SJCRH30 (cell line): Measurements from ENCODE around the gene S100A9. TPM values are rescaled to one million over a fixed set of nuclear protein-coding genes. Genes with fewer than 3 reads are reported as not detected.
"Not testable (repeated sequence)": the region's sequence is repeated elsewhere in the genome, so short reads cannot be mapped to it uniquely, and the experiment has no call there.

ENCODE experiments used
- DNase-seq, 2 experiments: peaks; one replicate each; pipeline ENCODE4 v3.0.0-alpha.2; 2015 to 2020
- H3K27ac ChIP-seq: fragments of 250-450 bp; sonication (Bioruptor Pico); 2 replicates; pipeline ENCODE4 v1.5.1; 2020; ENCODE audit warnings: mild to moderate bottlenecking, moderate library complexity
- H3K27me3 ChIP-seq: fragments of 250-450 bp; sonication (Bioruptor Pico); 2 replicates; pipeline ENCODE4 v1.5.1; 2020; ENCODE audit warnings: mild to moderate bottlenecking, moderate library complexity
- H3K36me3 ChIP-seq: fragments of 250-450 bp; sonication (Bioruptor Pico); 2 replicates; pipeline ENCODE4 v1.5.1; 2020; ENCODE audit warnings: mild to moderate bottlenecking, moderate library complexity
- H3K4me1 ChIP-seq: fragments of 250-450 bp; sonication (Bioruptor Pico); 2 replicates; pipeline ENCODE4 v1.5.1; 2020; ENCODE audit warnings: mild to moderate bottlenecking, moderate library complexity
- H3K4me3 ChIP-seq: fragments of 250-450 bp; sonication (Bioruptor Pico); 2 replicates; pipeline ENCODE4 v1.5.1; 2020; ENCODE audit warnings: mild to moderate bottlenecking, moderate library complexity
- H3K9me3 ChIP-seq: fragments of 250-450 bp; sonication (Bioruptor Pico); replicated peaks from 2 replicates; pipeline ENCODE4 v1.5.1; 2020; ENCODE audit warnings: mild to moderate bottlenecking, moderate library complexity
- total RNA-seq: library from RNA; depleted of rRNA; stranded (reverse); fragments of >200 nt; shearing (Covaris generic); gene quantifications from 2 replicates; pipeline ENCODE4 v1.2.3, GENCODE V29; 2014

Gene S100A9
- total RNA-seq, 1 experiment from 2014 or later = not detected

DNA sequence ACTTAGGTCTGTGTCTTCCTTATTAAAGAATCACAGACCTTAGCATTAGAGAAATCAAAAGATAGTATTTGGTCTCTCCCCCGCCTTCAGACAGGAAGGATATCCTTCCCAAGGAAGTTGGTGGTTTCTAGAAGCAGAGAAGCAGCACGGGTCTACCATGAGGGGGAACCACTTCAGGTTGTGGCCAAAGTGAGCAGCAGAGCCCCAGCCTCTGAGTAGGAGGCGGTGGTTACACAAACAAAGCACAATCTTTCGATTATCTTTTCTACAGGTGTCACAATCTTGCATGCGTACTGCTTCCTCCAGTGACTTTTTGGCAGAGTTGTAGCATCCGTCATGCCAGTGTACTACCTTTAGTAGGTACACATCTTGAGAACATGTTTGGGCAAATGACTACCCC lies 17.9 kb upstream of the S100A9 start:
- Histone ChIP-seq H3K4me1 (no peaks in the 10 kb centered on the region), H3K27me3 (0 out of 2 replicates have a peak, but pooled peaks cover 6% of the 10 kb centered on the region), H3K9me3 (no peaks in the 10 kb centered on the region), H3K36me3 (no peaks in the 10 kb centered on the region), H3K4me3 (no peak overlapping the region), H3K27ac (no peak overlapping the region)
- no peak for DNase-seq

DNA sequence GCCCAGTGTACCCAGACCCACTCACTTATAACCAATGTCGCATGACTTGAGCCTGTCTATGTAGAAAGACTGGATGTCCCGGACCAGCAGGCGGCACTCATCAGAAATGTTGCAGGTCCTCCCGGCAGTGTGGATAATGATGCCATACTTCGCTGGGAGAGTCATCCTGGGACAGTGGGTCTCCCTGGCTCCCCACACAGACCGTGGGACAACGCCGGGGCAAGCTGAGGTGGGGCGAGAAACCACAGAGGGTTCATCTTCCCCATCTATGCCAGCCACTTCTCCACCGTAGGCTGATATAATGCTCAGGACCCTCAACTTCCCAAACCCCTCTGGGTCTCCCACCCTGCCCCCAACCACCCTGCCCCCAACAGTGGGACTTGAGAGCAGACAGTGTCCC lies 17.3 kb upstream of the S100A9 start:
- Histone ChIP-seq H3K27ac (no peak overlapping the region), H3K9me3 (no peaks in the 10 kb centered on the region), H3K36me3 (no peaks in the 10 kb centered on the region), H3K4me1 (no peaks in the 10 kb centered on the region), H3K4me3 (no peak overlapping the region), H3K27me3 (0 out of 2 replicates have a peak, but pooled peaks cover 6% of the 10 kb centered on the region)
- no peak for DNase-seq

DNA sequence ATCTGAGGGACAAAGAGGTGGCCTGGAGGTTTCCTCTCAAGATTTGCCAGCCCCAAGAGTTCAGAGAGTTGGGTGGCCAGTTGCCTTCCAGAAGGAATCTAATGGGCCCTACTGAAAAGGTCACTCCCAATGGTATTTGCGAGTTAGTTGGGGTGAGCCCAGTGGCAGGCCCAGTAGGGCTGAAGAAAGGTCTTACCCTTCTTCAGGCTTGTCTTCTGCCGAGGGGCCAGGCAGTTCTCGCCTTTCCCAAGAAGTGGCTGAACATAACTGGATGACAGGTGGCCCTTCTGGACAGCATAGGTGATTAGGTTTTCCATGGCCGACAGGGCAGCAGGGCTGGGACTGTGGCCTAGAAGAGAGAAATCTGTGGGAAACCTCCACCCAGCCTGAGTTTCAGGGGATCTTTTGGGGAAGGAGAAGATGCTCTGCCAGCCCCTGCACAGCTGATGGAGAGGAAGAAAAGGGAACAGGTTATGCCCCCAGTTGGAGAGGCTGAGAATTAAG lies 16.2 kb upstream of the S100A9 start:
- Histone ChIP-seq H3K4me1 (no peaks in the 10 kb centered on the region), H3K27ac (no peak overlapping the region), H3K4me3 (no peak overlapping the region), H3K9me3 (no peaks in the 10 kb centered on the region), H3K36me3 (no peaks in the 10 kb centered on the region), H3K27me3 (peaks cover 8% of the 10 kb centered on the region; the same call in 1 of the 2 replicates)
- DNase-seq = no peak

DNA sequence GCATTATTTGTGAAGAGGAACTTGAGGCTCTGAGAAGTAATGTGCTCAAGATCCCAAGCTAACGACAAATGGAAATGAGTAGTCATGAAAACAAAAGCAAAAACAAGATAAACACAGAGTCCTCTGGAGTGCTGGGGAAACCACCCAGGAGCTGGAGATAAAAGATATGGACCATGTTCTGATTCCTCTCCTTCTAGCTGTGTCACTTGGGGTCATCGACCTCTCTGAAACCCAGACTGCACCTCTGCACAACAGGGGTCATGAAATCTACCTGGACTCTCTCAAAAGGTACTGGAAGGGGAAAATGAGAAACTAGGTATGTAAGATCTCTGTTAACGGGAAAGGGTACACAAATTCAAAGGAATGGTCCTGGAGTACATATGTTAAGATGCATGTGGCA lies 15.5 kb upstream of the S100A9 start:
- no peak for DNase-seq
- Histone ChIP-seq H3K9me3 (no peaks in the 10 kb centered on the region), H3K36me3 (no peaks in the 10 kb centered on the region), H3K27ac (no peak overlapping the region), H3K4me1 (no peaks in the 10 kb centered on the region), H3K27me3 (peaks cover 11% of the 10 kb centered on the region; the same call in 1 of the 2 replicates), H3K4me3 (no peak overlapping the region)

DNA sequence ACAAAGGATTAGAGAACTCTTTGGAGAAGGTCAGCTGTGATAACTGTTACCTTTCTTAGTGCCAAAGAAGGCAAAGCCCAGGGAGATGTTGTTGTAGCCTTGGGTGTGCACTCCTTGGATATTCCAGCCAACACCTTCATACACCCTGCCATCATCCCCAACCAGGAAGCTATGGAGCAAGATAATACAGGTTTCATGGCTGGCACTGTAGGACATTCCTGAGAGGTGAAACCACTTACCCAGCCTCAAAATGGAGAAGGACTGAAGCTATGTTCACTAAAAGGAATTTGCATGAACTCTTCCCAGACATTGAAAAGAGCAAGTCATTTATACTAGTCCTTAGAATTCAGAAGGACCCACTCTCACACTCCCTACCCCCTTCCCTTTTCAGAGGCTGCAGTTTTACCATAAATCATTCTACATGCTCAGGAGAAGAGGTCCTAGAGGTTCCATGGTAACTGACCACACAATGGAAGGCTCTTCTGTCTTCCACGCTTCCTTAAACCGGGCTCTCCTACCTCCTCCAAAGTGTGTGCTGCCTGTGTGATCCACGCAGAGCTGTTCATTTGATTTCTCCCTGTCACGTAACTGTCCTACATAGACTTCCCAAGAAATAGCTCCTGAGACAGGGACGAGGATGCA lies 14.5 kb upstream of the S100A9 start:
- no peak overlapping the region for H3K4me3 ChIP-seq
- no peak overlapping the region for H3K27ac ChIP-seq
- no peaks in the 10 kb centered on the region for H3K36me3 ChIP-seq
- peaks cover 11% of the 10 kb centered on the region; the same call in 1 of the 2 replicates for H3K27me3 ChIP-seq
- no peak for DNase-seq
- H3K9me3 ChIP-seq = no peaks in the 10 kb centered on the region
- H3K4me1 ChIP-seq = no peaks in the 10 kb centered on the region

DNA sequence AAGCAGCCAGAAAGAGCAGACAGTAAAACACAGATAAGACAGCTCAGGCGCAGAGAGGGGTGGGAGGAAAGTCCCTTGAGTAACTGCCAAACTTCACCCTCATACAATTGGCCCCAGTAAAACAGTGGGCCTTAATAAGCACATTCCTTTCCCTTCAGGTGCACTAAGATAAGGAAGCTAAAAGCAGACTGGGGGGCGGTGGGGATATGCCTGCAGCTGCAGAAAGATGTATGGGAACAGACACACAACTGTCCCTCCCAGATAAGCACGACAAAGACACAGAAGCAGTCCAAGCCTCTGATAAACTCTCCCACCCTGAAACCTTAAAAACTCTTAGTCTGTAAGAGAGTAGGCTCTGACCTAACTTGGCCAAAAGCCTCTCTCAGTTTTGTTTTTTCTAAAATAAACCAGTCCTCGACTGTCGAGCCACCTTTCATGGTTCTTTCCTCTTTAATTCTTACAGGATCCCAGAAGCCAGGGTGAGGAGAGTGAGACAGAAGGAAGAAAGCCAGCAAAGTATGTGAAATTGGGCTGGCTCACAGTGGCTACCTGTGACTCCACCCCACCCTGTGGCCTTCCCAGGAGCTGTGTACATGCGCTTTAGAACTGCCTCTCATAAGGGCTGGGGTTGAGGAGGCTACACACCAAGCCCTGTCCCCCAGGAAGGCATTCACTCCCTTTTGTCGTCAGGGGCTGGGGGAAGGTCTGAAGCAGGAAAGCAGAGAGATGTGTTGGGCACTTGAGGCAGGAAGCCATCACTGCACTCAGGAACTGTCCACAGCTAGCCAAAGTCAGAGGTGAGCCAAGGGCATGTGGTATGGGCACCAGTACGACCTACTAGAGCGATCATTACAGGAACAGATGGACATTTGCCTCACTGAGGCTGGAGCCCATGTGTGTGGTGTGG lies 13.6 kb upstream of the S100A9 start:
- Histone ChIP-seq H3K36me3 (no peaks in the 10 kb centered on the region), H3K4me3 (no peak overlapping the region), H3K27me3 (peaks cover 9% of the 10 kb centered on the region; the same call in 1 of the 2 replicates), H3K9me3 (no peaks in the 10 kb centered on the region), H3K4me1 (no peaks in the 10 kb centered on the region), H3K27ac (no peak overlapping the region)
- no peak for DNase-seq

DNA sequence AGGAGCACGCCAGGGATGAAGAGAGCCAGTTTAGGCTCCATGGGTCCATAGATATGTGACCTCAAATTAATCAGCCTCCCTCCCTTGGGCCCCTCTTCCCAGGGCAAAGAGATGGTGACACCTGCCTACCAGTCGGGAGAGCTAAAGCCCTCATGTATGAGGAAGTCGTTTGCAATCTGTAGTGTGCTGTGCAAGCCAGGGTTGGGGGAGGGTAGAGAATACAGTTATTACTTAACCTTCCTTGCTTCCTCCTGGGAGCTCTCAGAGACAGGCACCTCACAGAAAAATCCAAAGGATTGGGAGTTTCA lies 13.0 kb upstream of the S100A9 start:
- Histone ChIP-seq H3K27me3 (peaks cover 8% of the 10 kb centered on the region; the same call in 1 of the 2 replicates), H3K9me3 (no peaks in the 10 kb centered on the region), H3K36me3 (no peaks in the 10 kb centered on the region), H3K4me1 (no peaks in the 10 kb centered on the region), H3K27ac (no peak overlapping the region), H3K4me3 (no peak overlapping the region)
- DNase-seq = no peak

DNA sequence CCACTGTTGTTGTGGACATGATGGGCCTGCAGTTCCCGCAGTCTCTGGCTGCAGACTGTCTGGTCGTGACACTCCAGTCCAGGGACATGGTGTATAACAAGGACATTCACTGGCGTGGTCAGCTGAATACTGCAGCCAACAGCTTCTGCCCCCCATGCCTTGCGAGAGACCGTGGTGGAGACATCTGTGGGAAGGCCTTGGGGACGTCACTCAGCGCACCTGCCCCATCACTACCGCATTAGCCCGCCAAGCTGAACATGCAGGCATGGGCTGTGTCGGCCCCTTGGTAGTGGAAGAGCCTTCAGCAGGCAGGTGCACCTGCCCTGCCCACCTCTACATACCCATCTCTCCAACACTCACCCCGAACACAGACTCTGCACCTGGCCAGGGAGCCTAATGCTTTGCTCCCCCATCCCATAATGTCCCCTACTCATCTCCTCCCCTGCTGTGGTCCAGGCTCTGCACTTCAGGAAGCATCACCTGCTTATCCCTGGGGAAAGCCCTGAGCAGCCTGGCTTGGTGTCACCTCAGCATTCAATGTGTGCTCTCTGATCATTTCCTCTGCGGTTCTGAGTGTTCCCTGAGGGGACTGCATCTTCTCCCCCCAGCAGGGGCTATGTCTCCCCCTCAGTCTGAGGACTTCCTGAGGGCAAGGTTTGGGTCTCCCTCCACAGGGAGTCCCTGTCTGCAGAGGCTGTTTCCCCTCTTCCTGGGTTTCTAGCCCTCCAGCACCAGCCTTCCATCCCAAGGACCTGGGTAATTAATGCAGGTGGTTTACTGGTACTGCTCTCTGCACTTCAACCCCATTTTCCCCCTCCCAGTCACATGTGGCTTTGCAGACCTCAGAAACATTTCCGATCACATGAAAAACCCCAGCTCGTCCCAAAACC lies 12.2 kb upstream of the S100A9 start:
- Histone ChIP-seq H3K27me3 (peaks cover 8% of the 10 kb centered on the region; the same call in 1 of the 2 replicates), H3K27ac (no peak overlapping the region)
- no peak for DNase-seq

DNA sequence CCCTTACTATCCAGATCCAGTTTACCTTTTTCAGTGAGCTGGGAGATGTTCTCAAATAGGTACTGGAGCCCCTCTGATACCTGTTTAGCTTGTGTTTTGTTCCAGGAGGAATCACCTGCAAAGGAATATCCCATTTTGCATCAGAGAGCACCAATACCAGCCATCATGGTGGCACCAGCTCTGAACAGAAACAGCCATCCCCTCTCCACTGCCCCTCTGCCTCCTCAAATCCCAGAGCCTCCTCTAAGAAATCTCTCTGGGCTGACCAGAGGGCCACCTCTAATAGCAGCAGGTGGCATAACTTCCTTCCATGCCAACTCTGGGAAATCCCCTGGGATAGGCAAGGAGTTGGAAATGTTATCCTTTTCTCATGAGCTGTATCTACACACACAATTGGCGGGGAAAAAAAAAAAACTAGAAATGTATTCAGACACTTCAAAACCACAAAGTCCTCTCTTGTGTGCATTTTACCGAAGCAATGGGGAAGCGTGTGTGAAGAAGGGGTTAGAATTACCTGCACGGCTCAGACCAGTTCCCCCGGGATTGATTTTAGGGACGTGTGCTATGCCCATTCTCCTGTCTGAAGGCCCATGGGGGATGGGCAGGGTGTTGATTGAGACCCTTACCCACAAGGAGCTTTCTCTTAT lies 11.5 kb upstream of the S100A9 start:
- Histone ChIP-seq H3K36me3 (no peaks in the 10 kb centered on the region), H3K4me3 (no peak overlapping the region), H3K27me3 (peaks cover 8% of the 10 kb centered on the region; the same call in 1 of the 2 replicates), H3K27ac (no peak overlapping the region), H3K4me1 (no peaks in the 10 kb centered on the region), H3K9me3 (no peaks in the 10 kb centered on the region)
- DNase-seq = no peak

More for the DNA sequence above, 12.2 kb upstream of the S100A9 start:
- H3K36me3 ChIP-seq = no peaks in the 10 kb centered on the region
- H3K9me3 ChIP-seq = no peaks in the 10 kb centered on the region
- no peak overlapping the region for H3K4me3 ChIP-seq
- H3K4me1 ChIP-seq = no peaks in the 10 kb centered on the region

DNA sequence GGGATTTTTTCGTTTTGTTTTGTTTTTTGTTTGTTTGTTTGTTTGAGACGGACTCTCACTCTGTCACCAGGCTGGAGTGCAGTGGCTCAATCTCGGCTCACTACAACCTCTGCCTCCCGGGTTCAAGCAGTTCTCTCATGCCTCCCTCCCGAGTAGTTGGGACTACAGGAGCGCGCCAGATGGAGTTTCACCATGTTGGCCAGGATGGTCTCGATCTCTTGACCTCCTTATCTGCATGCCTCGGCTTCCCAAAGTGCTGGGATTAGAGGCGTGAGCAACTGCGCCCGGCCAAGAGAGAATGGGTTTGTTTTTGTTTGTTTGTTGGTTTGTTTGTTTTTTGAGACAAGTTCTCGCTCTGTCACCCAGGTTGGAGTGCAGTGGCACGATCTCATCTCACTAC lies 10.6 kb upstream of the S100A9 start:
- H3K4me3 ChIP-seq, H3K4me1 ChIP-seq, DNase-seq, H3K27me3 ChIP-seq, H3K27ac ChIP-seq, H3K9me3 ChIP-seq, H3K36me3 ChIP-seq: not testable (repeated sequence)

DNA sequence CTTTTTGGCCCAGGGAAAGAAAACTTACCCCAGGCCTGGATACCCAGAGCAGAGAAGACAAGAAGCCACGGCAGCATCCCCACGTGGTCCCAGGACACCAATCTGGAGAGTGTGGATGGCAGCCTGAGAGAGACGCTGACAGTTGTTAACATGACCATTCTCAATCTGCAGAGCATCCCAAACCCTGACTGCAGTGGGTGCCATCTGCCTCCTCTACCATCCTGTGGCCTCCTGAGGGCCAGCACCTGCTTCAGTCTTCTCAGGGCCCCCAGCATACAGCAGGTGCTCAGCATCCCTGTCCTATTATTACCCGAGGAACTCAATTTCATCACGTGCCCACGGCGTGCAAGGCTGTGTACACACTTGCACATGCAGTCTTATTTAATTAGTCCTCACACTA lies 9.8 kb upstream of the S100A9 start:
- Histone ChIP-seq H3K27me3 (peaks cover 5% of the 10 kb centered on the region; the same call in 1 of the 2 replicates), H3K9me3 (no peaks in the 10 kb centered on the region), H3K36me3 (no peaks in the 10 kb centered on the region), H3K27ac (no peak overlapping the region), H3K4me3 (no peak overlapping the region), H3K4me1 (no peaks in the 10 kb centered on the region)
- no peak for DNase-seq

DNA sequence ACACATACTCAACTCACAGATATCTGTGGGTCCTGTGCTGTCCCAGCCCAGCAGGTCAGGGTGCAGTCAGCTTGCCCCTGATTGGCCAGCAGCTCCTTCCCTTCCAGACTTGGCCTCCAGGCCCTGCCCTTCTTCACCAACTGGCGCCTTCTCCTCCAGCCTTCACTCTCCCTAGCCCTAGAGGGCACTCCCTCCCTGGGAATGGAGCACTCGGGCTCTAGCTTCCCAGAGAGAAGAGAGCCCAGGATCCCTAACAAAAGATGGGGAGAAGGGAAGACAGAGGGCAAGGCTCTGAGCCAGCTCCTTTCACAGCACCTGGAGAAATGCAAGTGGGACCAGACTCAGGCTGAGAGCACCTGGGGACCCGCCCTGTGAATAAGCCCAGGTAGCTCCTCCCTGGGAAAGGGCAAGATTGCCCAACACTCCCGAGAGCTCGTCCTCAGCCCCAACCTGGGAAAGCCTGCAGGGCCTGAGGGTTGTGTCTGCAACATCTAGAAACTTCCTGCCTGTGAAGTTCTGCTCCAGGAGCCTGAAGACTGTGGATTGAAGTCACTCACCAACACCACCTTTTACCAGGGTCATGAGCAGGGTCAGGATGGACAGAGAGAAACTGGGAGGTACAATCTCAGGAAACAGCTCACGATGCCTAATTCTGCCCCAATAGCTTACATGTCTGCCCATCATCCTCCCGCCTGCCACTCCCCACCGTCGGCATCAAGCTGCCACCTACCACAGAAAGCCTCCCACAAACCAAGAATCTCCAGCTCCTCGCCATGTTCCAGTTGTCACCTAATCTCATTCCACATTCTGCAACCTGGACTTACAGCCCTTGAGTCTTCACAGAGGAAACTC lies 8.9 kb upstream of the S100A9 start, which contains the start of gene PGLYRP4:
PGLYRP4 (minus strand) TSS at position 331 of the 852 bp plus-strand sequence. CDS start 909 bp downstream, outside the sequence.
- peaks cover 5% of the 10 kb centered on the region; the same call in 1 of the 2 replicates for H3K27me3 ChIP-seq
- DNase-seq = no peak
- H3K4me3 ChIP-seq = no peak within 1 kb of the TSS
- H3K9me3 ChIP-seq = no peaks in the 10 kb centered on the region
- H3K27ac ChIP-seq = no peak within 1 kb of the TSS
- no peaks in the 10 kb centered on the region for H3K4me1 ChIP-seq
- H3K36me3 ChIP-seq = no peaks in the 10 kb centered on the region
